Muscle of leg (tissue), 11 donors: ENCODE results near the gene KLHL28. TPM values are rescaled to one million over a fixed set of nuclear protein-coding genes. Genes with fewer than 3 reads are reported as not detected.
A peak's percentile ranks its signal among the peaks of the same experiment; 100 is the strongest.

ENCODE experiments used
- DNase-seq: peaks from one replicate; pipeline ENCODE4 v3.0.0; 2013
- H3K27ac ChIP-seq: one replicate; pipeline ENCODE4 v1.5.1; 2013; ENCODE audit warnings: mild to moderate bottlenecking, low read length, control low read depth
- H3K27me3 ChIP-seq: one replicate; pipeline ENCODE4 v1.6.1; 2013; ENCODE audit warnings: low read length; ENCODE audit not compliant: control insufficient read depth, insufficient read depth
- H3K36me3 ChIP-seq: one replicate; pipeline ENCODE4 v1.6.1; 2013; ENCODE audit warnings: low read length; ENCODE audit not compliant: control insufficient read depth, insufficient read depth
- H3K4me1 ChIP-seq: one replicate; pipeline ENCODE4 v1.6.1; 2013; ENCODE audit warnings: low read length; ENCODE audit not compliant: control insufficient read depth, insufficient read depth
- H3K4me3 ChIP-seq: one replicate; pipeline ENCODE4 v1.5.1; 2013; ENCODE audit warnings: low read length, control low read depth
- H3K9me3 ChIP-seq: replicated peaks from 2 replicates; pipeline ENCODE4 v1.6.1; 2013; ENCODE audit warnings: low read depth, low read length; ENCODE audit not compliant: control insufficient read depth
- WGBS: methylation state at CpG from one replicate; pipeline ENCODE4 v1.1.5; 2013; ENCODE audit warnings: missing lambda C conversion rate; ENCODE audit not compliant: insufficient coverage; 5-methylcytosine and 5-hydroxymethylcytosine counted together
- polyA plus RNA-seq, 8 donors: library from polyadenylated mRNA; unstranded; fragments of 120-200 nt; gene quantifications; one replicate each; pipeline versions ENCODE4 v1.2.1 to v1.2.3, GENCODE V29; 2013; ENCODE audit warnings: inconsistent platforms in 1 of 8, low replicate concordance in 1 of 8; ENCODE audit not compliant: insufficient read length in 8 of 8, insufficient read depth in 1 of 8
- total RNA-seq: library from RNA; stranded (reverse); fragments of 120-200 nt; gene quantifications from one replicate; pipeline ENCODE4 v1.2.4, GENCODE V29; 2013

Gene KLHL28
- total and polyA plus RNA-seq, 9 donors: 8.8 to 15.3 (median 13.2) TPM

DNA sequence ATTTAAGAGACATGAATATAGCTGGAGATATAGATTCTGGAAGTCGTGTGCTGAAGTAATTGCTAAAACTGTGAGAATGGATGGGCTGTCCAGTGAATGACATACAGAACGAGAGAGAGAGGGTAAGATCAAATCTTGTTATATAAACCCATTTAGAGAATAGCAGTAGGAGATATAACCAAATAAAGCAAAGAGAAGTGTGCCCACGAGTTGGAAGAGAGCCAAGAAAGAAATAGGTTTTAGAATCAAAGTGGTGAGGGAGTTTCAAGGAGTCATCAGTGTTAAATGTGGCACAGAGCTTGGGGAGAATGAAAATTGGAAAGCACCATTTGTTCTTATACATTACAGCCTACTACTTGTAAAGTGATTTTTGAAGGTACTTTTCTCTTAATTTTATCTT is 19.5 kb upstream of the KLHL28 start:
- H3K4me1 ChIP-seq: no peaks in the 10 kb centered on the region
- H3K9me3 ChIP-seq: no peaks in the 10 kb centered on the region
- no CpG with 5 or more reads among the region's 3 CpGs for WGBS
- no peak overlapping the region for H3K27ac ChIP-seq
- H3K4me3 ChIP-seq: no peak overlapping the region
- DNase-seq: no peak
- no peaks in the 10 kb centered on the region for H3K27me3 ChIP-seq
- no peaks in the 10 kb centered on the region for H3K36me3 ChIP-seq

DNA sequence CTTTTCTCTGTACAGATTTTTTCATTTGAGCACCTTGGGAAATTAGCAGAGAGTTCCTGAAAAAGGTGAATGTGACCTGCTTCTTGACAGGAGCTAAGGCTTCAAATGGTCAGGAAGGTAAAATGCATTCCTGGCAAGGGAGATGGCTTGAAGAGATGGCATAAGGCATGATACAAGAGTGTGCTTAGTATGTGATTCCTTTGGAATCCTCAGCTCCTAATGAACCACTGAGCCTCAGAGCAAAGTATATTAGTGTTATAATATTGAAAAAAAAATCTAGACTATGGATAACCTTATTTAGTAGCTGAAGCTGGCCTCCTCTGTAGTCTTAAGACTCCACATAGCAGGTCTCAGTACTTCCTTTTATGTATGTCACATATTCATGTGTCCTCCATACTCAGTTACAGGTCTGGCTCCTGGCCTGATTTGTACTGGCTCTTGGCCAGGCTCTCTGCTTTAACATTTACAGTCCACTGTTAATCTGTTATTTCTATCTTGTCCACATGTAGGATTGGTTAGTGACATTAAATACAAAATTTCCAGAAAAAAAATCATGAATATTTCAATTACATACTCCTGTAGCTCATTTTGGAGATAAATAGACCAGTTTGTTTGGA is 18.1 kb upstream of the KLHL28 start:
- Histone ChIP-seq H3K27me3 (no peaks in the 10 kb centered on the region), H3K36me3 (no peaks in the 10 kb centered on the region), H3K4me3 (no peak overlapping the region), H3K27ac (peak overlapping the region; percentile 59), H3K9me3 (no peaks in the 10 kb centered on the region), H3K4me1 (no peaks in the 10 kb centered on the region)
- peak; percentile 71 for DNase-seq

DNA sequence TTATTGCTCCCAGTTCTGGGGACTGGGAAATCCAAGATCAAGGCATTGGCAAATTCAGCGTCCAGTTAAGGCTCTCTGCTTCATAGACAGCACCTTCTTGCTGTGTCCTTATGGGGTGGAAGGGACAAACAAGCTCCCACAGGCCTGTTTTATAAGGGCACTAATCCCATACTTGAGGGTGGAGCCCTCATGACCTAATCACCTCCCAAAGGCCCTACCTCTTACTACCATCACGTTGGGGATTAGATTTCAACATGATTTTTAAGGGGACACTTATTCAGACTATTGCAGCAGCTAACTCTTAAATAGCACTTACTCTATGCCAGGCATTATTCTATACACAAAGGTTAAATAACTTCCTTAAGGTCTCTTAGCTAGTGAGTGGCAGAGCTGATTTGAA is 17.5 kb upstream of the KLHL28 start:
- DNase-seq: no peak
- no peaks in the 10 kb centered on the region for H3K36me3 ChIP-seq
- WGBS: 80% methylated on average over 1 of the region's 2 CpGs
- peaks cover 2% of the 10 kb centered on the region for H3K9me3 ChIP-seq
- H3K27ac ChIP-seq: no peak overlapping the region
- no peak overlapping the region for H3K4me3 ChIP-seq
- no peaks in the 10 kb centered on the region for H3K4me1 ChIP-seq
- no peaks in the 10 kb centered on the region for H3K27me3 ChIP-seq

DNA sequence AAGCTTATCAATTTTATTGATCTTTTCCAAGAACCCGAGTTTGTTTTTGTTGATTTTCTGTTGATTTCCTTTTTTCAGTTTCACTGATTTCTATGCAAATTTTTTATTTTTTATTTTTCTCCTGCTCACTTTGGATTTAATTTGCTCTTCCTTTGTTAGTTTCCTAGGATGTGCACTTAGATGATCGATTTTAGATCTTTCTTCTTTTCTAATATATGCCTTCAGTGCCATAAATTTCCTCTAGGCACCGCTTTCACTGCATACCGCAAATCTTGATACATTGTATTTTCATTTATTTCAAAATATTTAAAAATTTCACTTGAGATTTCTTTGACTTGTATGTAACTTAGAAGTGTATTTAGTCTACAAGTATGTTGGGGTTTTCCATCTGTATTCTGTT is 9.7 kb upstream of the KLHL28 start:
- no CpG with 5 or more reads among the region's 4 CpGs for WGBS
- Histone ChIP-seq H3K36me3 (no peaks in the 10 kb centered on the region), H3K9me3 (peaks cover 8% of the 10 kb centered on the region)

DNA sequence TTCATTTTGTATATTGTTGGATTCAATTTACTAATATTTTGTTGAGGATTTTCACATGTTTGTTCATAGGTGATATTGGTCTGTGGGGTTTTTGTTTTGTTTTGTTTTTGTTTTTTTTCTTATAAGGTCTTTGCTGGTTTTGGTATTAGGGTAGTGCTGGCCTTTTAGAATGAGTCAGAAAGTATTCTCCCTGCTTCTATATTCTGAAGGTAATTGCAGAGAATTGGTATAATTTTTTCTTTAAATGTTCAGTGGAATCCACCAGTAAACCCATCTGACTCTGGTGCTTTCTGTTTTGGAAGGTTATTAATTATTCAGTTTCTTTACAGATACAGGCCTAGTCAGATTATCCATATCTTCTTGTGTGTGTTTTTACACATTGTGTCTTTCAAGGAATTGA is 9.2 kb upstream of the KLHL28 start:
- no peaks in the 10 kb centered on the region for H3K27me3 ChIP-seq
- H3K27ac ChIP-seq: no peak overlapping the region
- no peaks in the 10 kb centered on the region for H3K36me3 ChIP-seq
- H3K4me3 ChIP-seq: no peak overlapping the region
- peaks cover 8% of the 10 kb centered on the region for H3K9me3 ChIP-seq
- no peak for DNase-seq
- H3K4me1 ChIP-seq: no peaks in the 10 kb centered on the region

More for the DNA sequence above, 9.7 kb upstream of the KLHL28 start:
- H3K27ac ChIP-seq: no peak overlapping the region
- H3K4me1 ChIP-seq: no peaks in the 10 kb centered on the region
- no peak overlapping the region for H3K4me3 ChIP-seq
- no peaks in the 10 kb centered on the region for H3K27me3 ChIP-seq
- no peak for DNase-seq

DNA sequence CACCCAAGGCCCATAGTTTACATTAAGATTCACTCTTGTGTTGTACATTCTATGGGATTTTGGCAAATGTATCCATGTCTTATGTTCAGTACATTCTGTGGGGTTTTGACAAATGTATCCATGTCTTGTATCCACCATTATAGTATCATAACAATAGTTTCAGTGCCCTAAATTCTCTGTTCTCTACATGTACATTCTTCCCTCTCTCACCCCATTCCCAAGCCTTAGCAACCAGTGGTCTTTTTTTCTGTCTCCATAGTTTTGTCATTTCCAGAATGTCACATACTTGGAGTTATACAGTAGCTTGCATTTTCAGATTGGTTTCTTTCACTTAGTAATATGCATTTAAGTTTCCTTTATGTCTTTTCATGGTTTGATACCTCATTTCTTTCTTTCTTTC is 7.0 kb upstream of the KLHL28 start:
- peaks cover 2% of the 10 kb centered on the region for H3K9me3 ChIP-seq
- no peaks in the 10 kb centered on the region for H3K36me3 ChIP-seq
- H3K27me3 ChIP-seq: no peaks in the 10 kb centered on the region
- H3K4me1 ChIP-seq: peaks cover 3% of the 10 kb centered on the region
- no peak overlapping the region for H3K4me3 ChIP-seq
- no peak for DNase-seq
- no peak overlapping the region for H3K27ac ChIP-seq

DNA sequence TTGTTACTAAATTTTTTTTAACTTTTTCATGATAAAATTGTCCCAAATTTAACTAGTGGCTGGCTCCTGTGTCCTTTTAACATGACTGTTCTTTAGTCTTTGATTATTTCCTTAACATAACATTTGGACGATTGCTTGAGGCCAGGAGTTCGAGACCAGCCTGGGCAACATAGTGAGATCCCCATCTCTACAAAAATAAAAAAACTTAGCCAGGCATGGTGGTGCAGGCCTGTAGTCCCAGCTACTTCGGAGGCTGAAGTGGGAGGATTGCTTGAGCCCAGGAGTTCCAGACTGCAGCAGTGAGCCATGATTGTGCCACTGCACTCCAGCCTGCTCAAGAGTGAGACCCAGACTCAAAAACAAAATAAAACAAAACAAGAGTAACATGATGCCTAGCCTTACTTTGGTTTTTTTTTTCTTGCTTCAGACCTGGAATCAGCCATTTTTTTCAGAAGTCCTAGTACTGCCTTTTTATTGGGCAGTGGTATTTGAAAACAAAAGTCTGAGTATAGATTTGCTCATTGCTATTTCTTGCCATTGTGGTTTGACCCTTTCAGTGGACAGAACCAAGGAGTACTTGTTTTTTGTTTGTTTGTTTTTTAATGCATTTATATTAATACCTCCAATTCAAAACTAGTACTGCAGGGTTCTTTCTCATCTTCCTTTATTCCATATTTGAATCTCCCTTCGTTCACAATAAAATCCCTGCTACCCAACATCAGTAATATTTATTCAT is 5.0 kb upstream of the KLHL28 start:
- no peak for DNase-seq
- H3K36me3 ChIP-seq: no peaks in the 10 kb centered on the region
- no peaks in the 10 kb centered on the region for H3K27me3 ChIP-seq
- peaks cover 6% of the 10 kb centered on the region for H3K4me1 ChIP-seq
- H3K9me3 ChIP-seq: peaks cover 2% of the 10 kb centered on the region
- WGBS: no CpG with 5 or more reads among the region's 4 CpGs
- no peak overlapping the region for H3K4me3 ChIP-seq
- no peak overlapping the region for H3K27ac ChIP-seq

DNA sequence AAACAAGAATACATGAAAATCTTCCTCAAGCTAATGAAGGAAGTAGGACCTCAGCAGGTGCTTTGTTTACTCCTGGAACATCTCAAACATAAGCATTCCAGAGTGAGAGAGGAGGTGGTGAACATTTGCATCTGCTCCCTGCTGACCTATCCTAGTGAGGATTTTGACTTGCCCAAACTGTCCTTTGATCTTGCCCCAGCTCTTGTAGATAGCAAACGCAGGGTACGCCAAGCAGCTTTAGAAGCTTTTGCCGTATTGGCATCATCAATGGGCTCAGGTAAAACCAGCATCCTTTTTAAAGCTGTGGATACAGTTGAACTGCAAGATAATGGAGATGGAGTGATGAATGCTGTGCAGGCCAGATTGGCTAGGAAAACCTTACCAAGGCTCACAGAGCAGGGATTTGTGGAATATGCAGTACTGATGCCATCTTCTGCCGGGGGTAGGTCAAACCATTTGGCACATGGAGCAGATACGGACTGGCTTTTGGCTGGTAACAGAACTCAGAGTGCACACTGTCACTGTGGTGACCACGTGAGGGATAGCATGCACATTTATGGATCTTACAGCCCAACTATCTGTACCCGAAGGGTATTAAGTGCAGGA is 2.1 kb upstream of the KLHL28 start:
- peak; percentile 29 for DNase-seq
- peaks cover 6% of the 10 kb centered on the region for H3K4me1 ChIP-seq

DNA sequence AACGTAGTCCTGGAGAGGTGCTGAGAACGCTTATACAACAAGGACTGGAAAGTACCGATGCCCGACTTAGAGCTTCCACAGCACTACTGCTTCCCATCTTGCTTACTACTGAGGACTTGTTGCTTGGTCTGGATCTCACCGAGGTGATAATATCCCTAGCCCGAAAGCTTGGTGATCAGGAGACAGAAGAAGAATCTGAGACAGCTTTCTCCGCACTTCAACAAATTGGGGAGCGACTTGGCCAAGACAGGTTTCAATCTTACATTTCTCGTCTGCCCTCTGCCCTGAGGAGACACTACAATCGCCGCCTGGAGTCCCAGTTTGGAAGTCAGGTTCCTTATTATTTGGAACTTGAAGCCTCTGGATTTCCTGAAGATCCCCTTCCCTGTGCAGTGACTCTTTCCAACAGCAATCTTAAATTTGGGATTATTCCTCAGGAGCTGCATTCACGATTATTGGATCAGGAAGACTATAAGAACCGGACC is 1.3 kb upstream of the KLHL28 start:
- Histone ChIP-seq H3K4me1 (peaks cover 6% of the 10 kb centered on the region), H3K27me3 (no peaks in the 10 kb centered on the region), H3K36me3 (no peaks in the 10 kb centered on the region), H3K27ac (peak overlapping the region; percentile 96), H3K9me3 (no peaks in the 10 kb centered on the region), H3K4me3 (peak overlapping the region; percentile 62)
- no peak for DNase-seq
- 16% methylated on average over 13 of the region's 13 CpGs for WGBS

More for the DNA sequence above, 2.1 kb upstream of the KLHL28 start:
- H3K36me3 ChIP-seq: no peaks in the 10 kb centered on the region
- 32% methylated on average over 5 of the region's 7 CpGs for WGBS
- H3K9me3 ChIP-seq: no peaks in the 10 kb centered on the region
- H3K4me3 ChIP-seq: peak overlapping the region; percentile 62
- H3K27ac ChIP-seq: no peak overlapping the region
- H3K27me3 ChIP-seq: no peaks in the 10 kb centered on the region

DNA sequence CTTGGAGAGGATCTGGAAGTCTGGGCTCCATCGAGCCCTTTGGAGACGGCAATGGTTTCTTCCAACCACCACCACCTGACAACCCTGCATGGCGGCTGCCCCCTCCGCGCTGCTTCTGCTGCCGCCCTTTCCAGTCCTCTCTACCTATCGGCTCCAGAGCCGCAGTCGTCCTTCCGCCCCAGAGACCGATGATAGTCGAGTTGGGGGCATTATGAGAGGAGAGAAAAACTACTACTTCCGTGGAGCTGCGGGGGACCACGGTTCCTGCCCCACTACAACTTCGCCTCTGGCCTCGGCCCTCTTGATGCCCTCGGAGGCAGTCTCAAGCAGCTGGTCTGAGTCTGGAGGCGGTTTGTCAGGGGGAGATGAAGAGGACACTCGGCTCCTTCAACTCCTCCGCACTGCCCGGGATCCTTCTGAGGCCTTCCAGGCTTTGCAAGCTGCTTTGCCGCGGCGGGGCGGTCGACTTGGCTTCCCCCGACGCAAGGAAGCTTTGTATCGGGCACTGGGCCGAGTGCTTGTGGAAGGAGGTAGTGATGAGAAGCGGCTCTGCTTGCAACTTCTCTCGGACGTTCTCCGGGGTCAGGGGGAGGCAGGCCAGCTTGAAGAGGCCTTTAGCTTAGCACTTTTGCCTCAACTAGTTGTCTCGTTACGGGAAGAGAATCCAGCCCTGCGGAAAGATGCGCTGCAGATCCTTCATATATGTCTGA is 742 bp upstream of the KLHL28 start:
- DNase-seq: peak; percentile 88
- Histone ChIP-seq H3K27ac (peak overlapping the region; percentile 96), H3K9me3 (no peaks in the 10 kb centered on the region), H3K36me3 (no peaks in the 10 kb centered on the region), H3K4me1 (peaks cover 6% of the 10 kb centered on the region), H3K4me3 (peak overlapping the region; percentile 62), H3K27me3 (no peaks in the 10 kb centered on the region)
- 9% methylated on average over 18 of the region's 39 CpGs for WGBS
